ENCODE data around the gene KRTAP5-6. TPM values are rescaled to one million over a fixed set of nuclear protein-coding genes. Genes with fewer than 3 reads are reported as not detected.

KRTAP5-6 gene
- polyA plus RNA-seq, 1 of the 3 experiments (the other 2 are of a cell fraction): not detected

- ChIA-PET POLR2A (interaction anchor here (1.2 kb wide), 1 partner anchor 10 kb away, joined by 3 read pairs; no protein-coding TSS in a partner anchor), CTCF (interaction anchor here (1.1 to 5.6 kb wide), 5 partner anchors 10 to 169 kb away, joined by 3 to 46 read pairs (median 8); partner anchors contain the start of genes KRTAP5-6 and SYT8)
- Histone ChIP-seq H3K4me3 (ENCODE audit: low read depth in 2 of 2, low read length in 1 of 2) (no peak overlapping the region), H4K20me1 (ENCODE audit: insufficient read depth) (no peaks in the 10 kb centered on the region), H3F3A (replicated peaks; ENCODE audit: insufficient read depth) (no peaks in the 10 kb centered on the region), H3K4me1 (ENCODE audit: control insufficient read depth in 1 of 2, insufficient read depth in 2 of 2, low read depth in 1 of 2, low read length in 1 of 2) (no peaks in the 10 kb centered on the region; a peak in 1 of 4 replicates), H3K9ac (no peak overlapping the region), H3K27ac (ENCODE audit: low read depth in 2 of 2, low read length in 1 of 2) (no peak overlapping the region), H3K79me2 (ENCODE audit: insufficient read depth) (no peaks in the 10 kb centered on the region), H3K4me2 (no peak overlapping the region), H3K9me2 (no peaks in the 10 kb centered on the region), H2AFZ (ENCODE audit: low read depth) (no peak overlapping the region), H3K27me3 (ENCODE audit: insufficient read depth) (no peaks in the 10 kb centered on the region; the same call in 1 of the 2 replicates), H3K36me3 (replicated peaks in 1 of 2; ENCODE audit: control insufficient read depth in 1 of 2, insufficient read depth in 2 of 2, low read length in 1 of 2) (no peaks in the 10 kb centered on the region), H3K9me3 (no peaks in the 10 kb centered on the region; the same call in 1 of the 2 replicates)
- TF ChIP-seq GATA2 (CRISPR knock-in tag; IDR thresholded peaks at IDR 0.05) (no peak), RAD21 (IDR thresholded peaks at IDR 0.05; ENCODE audit: low read length) (peak; percentile 22; the same call in 1 of the 2 replicates)
- no peak for DNase-seq
- 47% methylated on average over 3 of the region's 17 CpGs for WGBS (ENCODE audit: low lambda C conversion rate)
Observed at GRCh38 chr11:1706634-1707400, 9.8 kb downstream of the KRTAP5-6 start.

GRCh38 chr11:1707751-1708150 lies 10.8 kb downstream of the KRTAP5-6 start:
- ChIA-PET POLR2A (interaction anchor here (1.2 kb wide), 1 partner anchor 9 kb away, joined by 3 read pairs; no protein-coding TSS in a partner anchor), CTCF (interaction anchor here (0.8 to 5.6 kb wide), 4 partner anchors 14 to 444 kb away, joined by 3 to 46 read pairs (median 22); partner anchors contain the start of gene SYT8)
- H3K27me3 ChIP-seq (ENCODE audit: insufficient read depth): no peaks in the 10 kb centered on the region; the same call in 1 of the 2 replicates
- H3K4me1 ChIP-seq (ENCODE audit: control insufficient read depth in 1 of 2, insufficient read depth in 2 of 2, low read depth in 1 of 2, low read length in 1 of 2): no peaks in the 10 kb centered on the region; a peak in 1 of 4 replicates
- no peak overlapping the region for H3K27ac ChIP-seq (ENCODE audit: low read depth in 2 of 2, low read length in 1 of 2)
- no peaks in the 10 kb centered on the region for H3K79me2 ChIP-seq (ENCODE audit: insufficient read depth)
- no peak overlapping the region for H3K4me3 ChIP-seq (ENCODE audit: low read depth in 2 of 2, low read length in 1 of 2)
- TF ChIP-seq TEAD4 (IDR thresholded peaks at IDR 0.05; ENCODE audit: borderline replicate concordance, insufficient read depth) (no peak), EZH2phosphoT487 (IDR thresholded peaks at IDR 0.05; ENCODE audit: borderline replicate concordance, low read depth) (no peak), MXI1 (IDR thresholded peaks at IDR 0.05; ENCODE audit: low read depth, low read length) (no peak), TAF1 (IDR thresholded peaks at IDR 0.05; ENCODE audit: borderline replicate concordance, low read depth, low read length) (no peak), IRF3 (IDR thresholded peaks at IDR 0.05; ENCODE audit: low read depth, low read length) (no peak), NRF1 (IDR thresholded peaks at IDR 0.05; ENCODE audit: low read depth, low read length) (no peak), ELF1 (IDR thresholded peaks at IDR 0.05) (no peak), FOXM1 (IDR thresholded peaks at IDR 0.05; ENCODE audit: low read depth) (no peak), TCF12 (IDR thresholded peaks at IDR 0.05) (no peak), USF2 (IDR thresholded peaks at IDR 0.05; ENCODE audit: borderline replicate concordance, low read depth, low read length) (no peak), MAX (IDR thresholded peaks at IDR 0.05; ENCODE audit: low read depth) (no peak), JUND (IDR thresholded peaks at IDR 0.05) (no peak), USF1 (IDR thresholded peaks at IDR 0.05; ENCODE audit: borderline replicate concordance, low read depth) (no peak), POLR2AphosphoS5 (IDR thresholded peaks at IDR 0.05; ENCODE audit: low read depth, low read length) (no peak), CHD2 (IDR thresholded peaks at IDR 0.05; ENCODE audit: low read length, partially characterized antibody) (no peak), NFIC (IDR thresholded peaks at IDR 0.05; ENCODE audit: borderline replicate concordance) (no peak)
- no peaks in the 10 kb centered on the region; the same call in 1 of the 2 replicates for H3K9me3 ChIP-seq
- no peak overlapping the region for H3K9ac ChIP-seq
- H3K9me2 ChIP-seq: no peaks in the 10 kb centered on the region
- DNase-seq: no peak
- H4K20me1 ChIP-seq (ENCODE audit: insufficient read depth): no peaks in the 10 kb centered on the region
- WGBS (ENCODE audit: low lambda C conversion rate): 21% methylated on average over 4 of the region's 4 CpGs
- no peak overlapping the region for H3K4me2 ChIP-seq
- no peaks in the 10 kb centered on the region for H3K36me3 ChIP-seq (replicated peaks in 1 of 2; ENCODE audit: control insufficient read depth in 1 of 2, insufficient read depth in 2 of 2, low read length in 1 of 2)
- H3F3A ChIP-seq (replicated peaks; ENCODE audit: insufficient read depth): no peaks in the 10 kb centered on the region
- H2AFZ ChIP-seq (ENCODE audit: low read depth): no peak overlapping the region
